Tibial nerve (tissue), 4 donors: ENCODE results near the gene TBC1D23. TPM values are rescaled to one million over a fixed set of nuclear protein-coding genes. Genes with fewer than 3 reads are reported as not detected.
"Not testable (repeated sequence)": the region's sequence is repeated elsewhere in the genome, so short reads cannot be mapped to it uniquely, and the experiment has no call there.

Experiments used
- DNase-seq, 2 donors: peaks; one replicate each; pipeline ENCODE4 v3.0.0-alpha.2; 2019; ENCODE audit warnings: low spot score in 2 of 2
- H3K27ac ChIP-seq, 4 donors: fragments of 200-600 bp; sonication (generic) in 3 of 4; one replicate each; pipeline ENCODE4 v1.5.1; 2017 to 2019; ENCODE audit warnings: mild to moderate bottlenecking in 1 of 4
- H3K27me3 ChIP-seq, 2 donors: fragments of 200-600 bp; sonication (generic) in 1 of 2; one replicate each; pipeline versions ENCODE4 v1.5.1 to v1.6.0; 2017 to 2019
- H3K36me3 ChIP-seq, 3 donors: fragments of 200-600 bp; sonication (generic); one replicate each; pipeline ENCODE4 v1.5.1; 2018 to 2019
- H3K4me1 ChIP-seq, 4 donors: fragments of 200-600 bp; sonication (generic) in 3 of 4; one replicate each; pipeline ENCODE4 v1.5.1; 2017 to 2019
- H3K4me3 ChIP-seq, 4 donors: fragments of 200-600 bp; sonication (generic) in 3 of 4; one replicate each; pipeline ENCODE4 v1.5.1; 2017 to 2019; ENCODE audit warnings: mild to moderate bottlenecking in 1 of 4, moderate library complexity in 1 of 4
- H3K9me3 ChIP-seq, 4 donors: fragments of 200-600 bp; sonication (generic) in 3 of 4; one replicate each; pipeline ENCODE4 v1.5.1; 2017 to 2019
- CTCF ChIP-seq, 5 experiments: fragments of 200-600 bp in 3 of 5; fragments of 450-650 bp in 2 of 5; sonication (generic) in 3 of 5; IDR thresholded peaks; one replicate each; pipeline ENCODE4 v1.5.1; 2016 to 2019; ENCODE audit warnings: antibody characterized with exemption in 5 of 5, mild to moderate bottlenecking in 3 of 5, moderate library complexity in 2 of 5
- EP300 ChIP-seq, 2 donors: sonication (generic); formaldehyde crosslinking; IDR thresholded peaks; one replicate each; pipeline ENCODE4 v1.6.1; 2017; ENCODE audit warnings: antibody characterized with exemption in 2 of 2, mild to moderate bottlenecking in 1 of 2
- POLR2A ChIP-seq, 2 donors: fragments of 450-650 bp; IDR thresholded peaks; one replicate each; pipeline ENCODE4 v1.6.1; 2017; ENCODE audit warnings: antibody characterized with exemption in 2 of 2, mild to moderate bottlenecking in 2 of 2, moderate library complexity in 2 of 2
- WGBS, 2 donors: methylation state at CpG; one replicate each; pipeline ENCODE4 v1.1.5; 2018; 5-methylcytosine and 5-hydroxymethylcytosine counted together
- total RNA-seq, 4 donors: library from RNA; depleted of rRNA; stranded (reverse); fragments of >200 nt; gene quantifications; one replicate each; pipeline ENCODE4 v1.1.0, GENCODE V29; 2016

TBC1D23 gene
- total RNA-seq, 4 donors from 2014 or later: 21.6 to 32.2 (median 28.2) TPM

GRCh38 chr3:100334488-100335351, 73.9 kb downstream of the TBC1D23 start, which contains the start of gene NIT2:
Gene NIT2 (plus strand): TSS chr3:100334757. CDS start chr3:100334792, 35 bp downstream.
- Histone ChIP-seq H3K27ac (peak within 1 kb of the TSS; percentile 68 to 88 (median 80)), H3K9me3 (no peaks in the 10 kb centered on the region), H3K4me3 (peak within 1 kb of the TSS; percentile 42 to 77 (median 62)), H3K36me3 (peaks cover 0 to 17% (median 0%) of the 10 kb centered on the region in 3 donors), H3K4me1 (peaks cover 0 to 19% (median 8%) of the 10 kb centered on the region in 4 donors), H3K27me3 (no peaks in the 10 kb centered on the region)
- TF ChIP-seq CTCF (IDR thresholded peaks at IDR 0.05) (peak in 1 of 5 experiments; percentile 21), EP300 (IDR thresholded peaks at IDR 0.05) (peak in 1 of 2 donors; percentile 46), POLR2A (IDR thresholded peaks at IDR 0.05) (peak in 1 of 2 donors; percentile 60)
- 1% methylated on average over 25 to 42 of the region's 77 CpGs for WGBS, 2 donors
- peak; percentile 62 to 65 for DNase-seq

DNA sequence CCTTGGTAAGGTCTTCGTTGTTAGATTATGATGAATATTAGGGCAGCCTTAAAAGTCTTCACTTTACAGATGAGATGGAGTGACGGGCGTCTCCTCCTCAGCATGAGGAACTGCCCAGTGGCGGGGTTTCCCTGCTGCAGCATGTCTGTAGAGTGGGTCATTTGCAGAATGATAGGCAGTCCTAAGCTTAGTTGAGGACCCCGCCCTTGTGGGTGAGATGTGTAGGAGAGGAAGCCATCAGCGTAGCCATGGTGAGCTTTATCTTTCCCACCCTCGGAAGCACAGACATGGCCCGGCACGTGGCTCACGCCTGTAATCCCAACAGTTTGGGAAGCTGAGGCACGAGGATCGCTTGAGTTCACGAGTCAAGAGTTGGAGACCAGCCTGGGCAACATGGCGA, 74.6 kb downstream of the TBC1D23 start:
- WGBS, 2 donors: 71 to 77% methylated on average over 14 of the region's 14 CpGs
- Histone ChIP-seq H3K27ac (peak overlapping the region in 3 of 4 donors; percentile 80 to 88 (median 81)), H3K9me3 (no peaks in the 10 kb centered on the region), H3K27me3 (no peaks in the 10 kb centered on the region), H3K36me3 (peaks cover 0 to 24% (median 0%) of the 10 kb centered on the region in 3 donors), H3K4me1 (peaks cover 0 to 19% (median 8%) of the 10 kb centered on the region in 4 donors), H3K4me3 (peak overlapping the region in 3 of 4 donors; percentile 42 to 77 (median 59))
- TF ChIP-seq CTCF (IDR thresholded peaks at IDR 0.05) (no peak), POLR2A (IDR thresholded peaks at IDR 0.05) (no peak)
- DNase-seq: no peak

DNA sequence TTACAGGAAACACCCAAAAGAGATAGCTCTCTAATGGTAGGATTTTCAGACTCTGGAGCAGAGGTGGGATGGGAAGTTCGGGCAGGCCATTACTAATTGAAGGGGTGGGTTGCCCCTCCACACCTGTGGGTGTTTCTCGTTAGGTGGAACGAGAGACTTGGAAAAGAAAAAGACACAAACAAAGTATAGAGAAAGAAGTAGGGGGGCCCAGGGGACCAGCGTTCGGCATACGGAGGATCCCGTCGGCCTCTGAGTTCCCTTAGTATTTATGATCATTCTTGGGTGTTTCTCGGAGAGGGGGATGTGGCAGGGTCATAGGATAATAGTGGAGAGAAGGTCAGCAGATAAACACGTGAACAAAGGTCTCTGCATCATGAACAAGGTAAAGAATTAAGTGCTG, 75.4 kb downstream of the TBC1D23 start:
- not testable (repeated sequence) for DNase-seq, H3K4me3 ChIP-seq, H3K9me3 ChIP-seq, H3K27me3 ChIP-seq
- WGBS, 2 donors: 88 to 93% methylated on average over 10 of the region's 10 CpGs
- Histone ChIP-seq H3K27ac (peak overlapping the region in 2 of 4 donors; percentile 81 to 88), H3K36me3 (peaks cover 0 to 32% (median 0%) of the 10 kb centered on the region in 3 donors), H3K4me1 (peaks cover 0 to 19% (median 8%) of the 10 kb centered on the region in 4 donors)

- Histone ChIP-seq H3K27me3 (no peaks in the 10 kb centered on the region), H3K4me1 (peaks cover 0 to 18% (median 8%) of the 10 kb centered on the region in 4 donors), H3K4me3 (no peak overlapping the region), H3K36me3 (peaks cover 0 to 58% (median 0%) of the 10 kb centered on the region in 3 donors), H3K27ac (no peak overlapping the region), H3K9me3 (peaks cover 0 to 6% (median 0%) of the 10 kb centered on the region in 4 donors)
- DNase-seq: no peak
- 74 to 81% methylated on average over 10 of the region's 10 CpGs for WGBS, 2 donors
- TF ChIP-seq POLR2A (IDR thresholded peaks at IDR 0.05): no peak
- no peak for TF ChIP-seq EP300 (IDR thresholded peaks at IDR 0.05)
- no peak for TF ChIP-seq CTCF (IDR thresholded peaks at IDR 0.05)
These were observed 78.1 kb downstream of the TBC1D23 start for GRCh38 chr3:100338911-100339310.

- Histone ChIP-seq H3K27me3 (no peaks in the 10 kb centered on the region), H3K36me3 (peaks cover 0 to 67% (median 0%) of the 10 kb centered on the region in 3 donors), H3K4me3 (no peak overlapping the region), H3K4me1 (peaks cover 0 to 13% (median 8%) of the 10 kb centered on the region in 4 donors), H3K27ac (no peak overlapping the region), H3K9me3 (peaks cover 0 to 6% (median 0%) of the 10 kb centered on the region in 4 donors)
- DNase-seq: no peak
- whole genome bisulfite sequencing, 2 donors: 93 to 96% methylated on average over 5 of the region's 5 CpGs
- TF ChIP-seq POLR2A (IDR thresholded peaks at IDR 0.05) (no peak), CTCF (IDR thresholded peaks at IDR 0.05) (no peak), EP300 (IDR thresholded peaks at IDR 0.05) (no peak)
These were observed 79.0 kb downstream of the TBC1D23 start for GRCh38 chr3:100339786-100340185.
